NCI-H1092 (cell line): ENCODE results near the gene DLAT.
"Not testable (repeated sequence)": the region's sequence is repeated elsewhere in the genome, so short reads cannot be mapped to it uniquely, and the experiment has no call there.

Experiments used
- DNase-seq: peaks from one replicate; lab custom pipeline; 2025; lab: John Stamatoyannopoulos, UW

The DLAT gene

GRCh38 chr11:112049777-112050176 is 24.6 kb downstream of the DLAT start:
- no peak for DNase-seq

- DNase-seq = no peak
Measured at GRCh38 chr11:112050721-112051120, 25.5 kb downstream of the DLAT start.

GRCh38 chr11:112051768-112052167 is 26.6 kb downstream of the DLAT start:
- DNase-seq = no peak

- DNase-seq = no peak
Measured at GRCh38 chr11:112057170-112057569, 32.0 kb downstream of the DLAT start.

GRCh38 chr11:112058103-112058502 is 32.9 kb downstream of the DLAT start:
- DNase-seq = no peak

GRCh38 chr11:112062923-112063322 is 37.7 kb downstream of the DLAT start:
- DNase-seq = no peak

GRCh38 chr11:112073941-112074811 is 49.0 kb downstream of the DLAT start, which contains the start of the genes NKAPD1 and PIH1D2:
TSS of gene NKAPD1 (plus strand) at chr11:112074299. CDS start at chr11:112075575, 1,276 bp downstream.
TSS of gene PIH1D2 (minus strand) at chr11:112074017. CDS start at chr11:112073174, 843 bp downstream.
- DNase-seq = peak; percentile 93

GRCh38 chr11:112082729-112083128 is 57.5 kb downstream of the DLAT start:
- DNase-seq = no peak

GRCh38 chr11:112085822-112086421 is 60.7 kb downstream of the DLAT start:
- DNase-seq = no peak

- peak; percentile 98 for DNase-seq
Measured at GRCh38 chr11:112086422-112087191, 61.4 kb downstream of the DLAT start, which contains the start of the genes SDHD and TIMM8B. TSS of gene SDHD (plus strand) at chr11:112086873. CDS start at chr11:112086908, 35 bp downstream. TSS of gene TIMM8B (minus strand) at chr11:112086756. CDS start at chr11:112086723, 33 bp downstream.

- DNase-seq = no peak
Measured at GRCh38 chr11:112087212-112087611, 62.0 kb downstream of the DLAT start.

- not testable (repeated sequence) for DNase-seq
Measured at GRCh38 chr11:112095302-112095701, 70.1 kb downstream of the DLAT start.

GRCh38 chr11:112096194-112096593 is 71.0 kb downstream of the DLAT start:
- no peak for DNase-seq

GRCh38 chr11:112097734-112098528 is 72.7 kb downstream of the DLAT start:
- DNase-seq = no peak

GRCh38 chr11:112100462-112100861 is 75.3 kb downstream of the DLAT start:
- DNase-seq = no peak

- no peak for DNase-seq
Measured at GRCh38 chr11:112103446-112103845, 78.2 kb downstream of the DLAT start.

GRCh38 chr11:112106070-112106469 is 80.9 kb downstream of the DLAT start:
- DNase-seq = no peak
